Parathyroid adenoma (tissue), 2 donors: ENCODE data around the gene FCN2.

Experiments used
- H2AFZ ChIP-seq: fragments of 300-600 bp; sonication (generic); one replicate; pipeline ENCODE4 v1.7.0; 2017; ENCODE audit warnings: antibody characterized with exemption, mild to moderate bottlenecking
- H3K27ac ChIP-seq: fragments of 300-600 bp; sonication (generic); one replicate; pipeline ENCODE4 v1.7.0; 2017
- H3K27me3 ChIP-seq: fragments of 300-600 bp; sonication (generic); one replicate; pipeline ENCODE4 v1.7.0; 2017; ENCODE audit warnings: low read length; ENCODE audit not compliant: control insufficient read depth, insufficient read depth
- H3K36me3 ChIP-seq: fragments of 300-600 bp; sonication (generic); one replicate; pipeline ENCODE4 v1.7.0; 2017; ENCODE audit warnings: low read length; ENCODE audit not compliant: control insufficient read depth, insufficient read depth
- H3K4me1 ChIP-seq: fragments of 300-600 bp; sonication (generic); one replicate; pipeline ENCODE4 v1.7.0; 2017; ENCODE audit warnings: control low read depth
- H3K4me2 ChIP-seq: fragments of 300-600 bp; sonication (generic); one replicate; pipeline ENCODE4 v1.7.0; 2017; ENCODE audit warnings: low read length
- H3K4me3 ChIP-seq: fragments of 300-600 bp; sonication (generic); one replicate; pipeline ENCODE4 v1.7.0; 2017; ENCODE audit warnings: low read depth, low read length
- H3K79me2 ChIP-seq: fragments of 300-600 bp; sonication (generic); one replicate; pipeline ENCODE4 v1.7.0; 2017; ENCODE audit warnings: control low read depth
- H3K9ac ChIP-seq: fragments of 300-600 bp; sonication (generic); one replicate; pipeline ENCODE4 v1.7.0; 2017; ENCODE audit warnings: mild to moderate bottlenecking
- H3K9me3 ChIP-seq: fragments of 300-600 bp; sonication (generic); one replicate; pipeline ENCODE4 v1.7.0; 2017; ENCODE audit warnings: low read length; ENCODE audit not compliant: control insufficient read depth
- CTCF ChIP-seq: fragments of 300-600 bp; sonication (generic); IDR thresholded peaks from one replicate; pipeline ENCODE4 v1.7.0; 2017; ENCODE audit warnings: antibody characterized with exemption, mild to moderate bottlenecking
- donor health status: primary hyperparathyroidism.

The FCN2 gene

GRCh38 chr9:134932171-134932570 is 51.6 kb downstream of the FCN2 start:
- Histone ChIP-seq H3K79me2 (no peaks in the 10 kb centered on the region), H3K4me1 (no peaks in the 10 kb centered on the region), H3K4me2 (no peak overlapping the region), H3K27ac (no peak overlapping the region), H3K36me3 (no peaks in the 10 kb centered on the region), H2AFZ (no peak overlapping the region), H3K9me3 (no peaks in the 10 kb centered on the region), H3K4me3 (no peak overlapping the region), H3K9ac (no peak overlapping the region), H3K27me3 (no peaks in the 10 kb centered on the region)
- TF ChIP-seq CTCF: no peak

- H3K4me1 ChIP-seq: no peaks in the 10 kb centered on the region
- no peak overlapping the region for H3K4me2 ChIP-seq
- H3K79me2 ChIP-seq: no peaks in the 10 kb centered on the region
- no peak overlapping the region for H3K9ac ChIP-seq
- TF ChIP-seq CTCF: no peak
- H3K36me3 ChIP-seq: no peaks in the 10 kb centered on the region
- no peaks in the 10 kb centered on the region for H3K9me3 ChIP-seq
- no peak overlapping the region for H3K27ac ChIP-seq
- no peak overlapping the region for H3K4me3 ChIP-seq
- H3K27me3 ChIP-seq: no peaks in the 10 kb centered on the region
- H2AFZ ChIP-seq: no peak overlapping the region
These were observed 52.0 kb downstream of the FCN2 start for GRCh38 chr9:134932606-134933005.

- Histone ChIP-seq H3K9me3 (no peaks in the 10 kb centered on the region), H3K27ac (no peak overlapping the region), H3K9ac (no peak overlapping the region), H3K4me3 (no peak overlapping the region), H3K36me3 (no peaks in the 10 kb centered on the region), H3K4me1 (no peaks in the 10 kb centered on the region), H3K4me2 (no peak overlapping the region), H3K79me2 (no peaks in the 10 kb centered on the region), H3K27me3 (no peaks in the 10 kb centered on the region), H2AFZ (no peak overlapping the region)
- no peak for TF ChIP-seq CTCF
These were observed 52.6 kb downstream of the FCN2 start for GRCh38 chr9:134933076-134933659.

- no peak overlapping the region for H3K4me3 ChIP-seq
- no peaks in the 10 kb centered on the region for H3K79me2 ChIP-seq
- no peak overlapping the region for H3K27ac ChIP-seq
- no peaks in the 10 kb centered on the region for H3K9me3 ChIP-seq
- no peak overlapping the region for H2AFZ ChIP-seq
- no peaks in the 10 kb centered on the region for H3K4me1 ChIP-seq
- H3K27me3 ChIP-seq: no peaks in the 10 kb centered on the region
- H3K36me3 ChIP-seq: no peaks in the 10 kb centered on the region
- no peak overlapping the region for H3K4me2 ChIP-seq
- no peak overlapping the region for H3K9ac ChIP-seq
- TF ChIP-seq CTCF: no peak
These were observed 54.5 kb downstream of the FCN2 start for GRCh38 chr9:134935056-134935640.

- no peaks in the 10 kb centered on the region for H3K36me3 ChIP-seq
- no peak overlapping the region for H3K9ac ChIP-seq
- TF ChIP-seq CTCF: no peak
- H3K27ac ChIP-seq: no peak overlapping the region
- H3K79me2 ChIP-seq: no peaks in the 10 kb centered on the region
- H3K9me3 ChIP-seq: no peaks in the 10 kb centered on the region
- H3K4me3 ChIP-seq: no peak overlapping the region
- no peak overlapping the region for H3K4me2 ChIP-seq
- no peak overlapping the region for H2AFZ ChIP-seq
- H3K27me3 ChIP-seq: no peaks in the 10 kb centered on the region
- no peaks in the 10 kb centered on the region for H3K4me1 ChIP-seq
These were observed 55.2 kb downstream of the FCN2 start for GRCh38 chr9:134935701-134936345.
